HepG2 (cell line): ENCODE data around the gene DLG4. TPM values are rescaled to one million over a fixed set of nuclear protein-coding genes. Genes with fewer than 3 reads are reported as not detected.
A peak's percentile ranks its signal among the peaks of the same experiment; 100 is the strongest.

Experiments used
- AGO2 ChIP-seq: fragments of 200-400 bp; formaldehyde crosslinking; optimal IDR thresholded peaks from 2 replicates; pipeline ENCODE3; 2017; ENCODE audit warnings: mild to moderate bottlenecking, low read depth, low read length, moderate library complexity
- CC2D1A ChIP-seq: sonication (generic); formaldehyde crosslinking; IDR thresholded peaks from 2 replicates; pipeline ENCODE4 v1.8.1; 2023; ENCODE audit warnings: mild to moderate bottlenecking, missing genetic modification reagents
- DPF2 ChIP-seq: sonication (generic); formaldehyde crosslinking; IDR thresholded peaks from 2 replicates; pipeline ENCODE4 v1.4.0; 2020; ENCODE audit warnings: mild to moderate bottlenecking, low read depth, missing genetic modification reagents, borderline replicate concordance
- GPN1 ChIP-seq: sonication (generic); formaldehyde crosslinking; IDR thresholded peaks from 2 replicates; pipeline ENCODE4 v1.5.1; 2020; ENCODE audit warnings: missing genetic modification reagents, borderline replicate concordance
- HDAC6 ChIP-seq: fragments of 200-600 bp; sonication (generic); IDR thresholded peaks from 2 replicates; pipeline ENCODE4 v1.7.0; 2017; ENCODE audit warnings: mild to moderate bottlenecking, antibody characterized with exemption, low read length, low read depth
- IRF9 ChIP-seq: sonication (generic); formaldehyde crosslinking; IDR thresholded peaks from 2 replicates; pipeline ENCODE4 v1.8.0; 2022; ENCODE audit warnings: missing genetic modification reagents, mild to moderate bottlenecking, borderline replicate concordance
- KLF11 ChIP-seq: IDR thresholded peaks from 2 replicates; pipeline ENCODE4 v1.6.1; 2016; ENCODE audit warnings: missing compliant biosample characterization
- NR2F1 ChIP-seq, 2 experiments: fragments of 450-650 bp in 1 of 2; formaldehyde crosslinking in 1 of 2; IDR thresholded peaks; 2 replicates each; pipeline versions ENCODE4 v1.5.0 to v1.6.1; 2016 to 2020; ENCODE audit warnings: mild to moderate bottlenecking in 1 of 2, missing compliant biosample characterization in 1 of 2, missing genetic modification reagents in 1 of 2, moderate library complexity in 1 of 2
- PRDM10 ChIP-seq: sonication (generic); formaldehyde crosslinking; IDR thresholded peaks from 2 replicates; pipeline ENCODE4 v1.4.0; 2020; ENCODE audit warnings: low read depth, missing genetic modification reagents
- RFX5 ChIP-seq: IDR thresholded peaks from 2 replicates; pipeline ENCODE4 v1.6.1; 2011; ENCODE audit warnings: low read depth, low read length, improper control_type of control experiment
- SOX13 ChIP-seq, 3 experiments: fragments of 450-650 bp in 1 of 3; sonication (generic) in 1 of 3; formaldehyde crosslinking in 1 of 3; IDR thresholded peaks in 2 of 3; conservative IDR thresholded peaks in 1 of 3; 2 replicates each; pipeline versions ENCODE4 v1.5.0 to v1.6.1; 2016 to 2020; ENCODE audit warnings: antibody characterized with exemption in 1 of 3, mild to moderate bottlenecking in 1 of 3, missing compliant biosample characterization in 1 of 3, missing genetic modification reagents in 1 of 3, moderate library complexity in 1 of 3
- ZNF543 ChIP-seq: sonication (generic); formaldehyde crosslinking; IDR thresholded peaks from 2 replicates; pipeline ENCODE4 v1.4.0; 2020; ENCODE audit warnings: mild to moderate bottlenecking, missing genetic modification reagents
- ZNF557 ChIP-seq: sonication (generic); formaldehyde crosslinking; IDR thresholded peaks from 2 replicates; pipeline ENCODE4 v1.4.0; 2020; ENCODE audit warnings: missing genetic modification reagents
- polyA plus RNA-seq, 8 experiments: library from polyadenylated mRNA; depleted of rRNA in 3 of 8; stranded (reverse) in 7 of 8; unstranded in 1 of 8; fragments of >200 nt; fragmentation: Illumina TruSeq in 4 of 8; extraction: Trizol in 4 of 8; gene quantifications; 2 replicates each; pipeline versions ENCODE4 v1.2.1 to v1.2.3, GENCODE V29; 2011 to 2016; ENCODE audit warnings: low read depth in 4 of 8, missing spikeins in 1 of 8, mixed read lengths in 1 of 8; ENCODE audit not compliant: insufficient read depth in 1 of 8
- total RNA-seq, 5 experiments: library from RNA; depleted of rRNA; stranded (reverse); fragments of >200 nt; fragmentation: Illumina TruSeq; extraction: Trizol; gene quantifications; 2 replicates each; pipeline ENCODE4 v1.2.3, GENCODE V29; 2016; ENCODE audit warnings: low read depth in 1 of 5
- TF ChIP-seq, protein P1 (sequence below), 2 experiments: sonication (generic) in 1 of 2; formaldehyde crosslinking in 1 of 2; IDR thresholded peaks; 2 replicates each; pipeline versions ENCODE4 v1.4.0 to v1.6.1; 2018 to 2020; ENCODE audit warnings: missing genetic modification reagents in 2 of 2, borderline replicate concordance in 1 of 2, low read depth in 1 of 2, mild to moderate bottlenecking in 1 of 2, missing biosample characterization in 1 of 2
- TF ChIP-seq, protein P2 (sequence below): sonication (generic); formaldehyde crosslinking; IDR thresholded peaks from 2 replicates; pipeline ENCODE4 v1.4.0; 2020; ENCODE audit warnings: mild to moderate bottlenecking, missing genetic modification reagents, borderline replicate concordance

DLG4 gene
- total and polyA plus RNA-seq, 2 of the 13 experiments (the other 11 are each of a cell fraction or from before 2014, with no cell fraction given), result 0.71 to 4.3 TPM

- TF ChIP-seq, protein P1, sequence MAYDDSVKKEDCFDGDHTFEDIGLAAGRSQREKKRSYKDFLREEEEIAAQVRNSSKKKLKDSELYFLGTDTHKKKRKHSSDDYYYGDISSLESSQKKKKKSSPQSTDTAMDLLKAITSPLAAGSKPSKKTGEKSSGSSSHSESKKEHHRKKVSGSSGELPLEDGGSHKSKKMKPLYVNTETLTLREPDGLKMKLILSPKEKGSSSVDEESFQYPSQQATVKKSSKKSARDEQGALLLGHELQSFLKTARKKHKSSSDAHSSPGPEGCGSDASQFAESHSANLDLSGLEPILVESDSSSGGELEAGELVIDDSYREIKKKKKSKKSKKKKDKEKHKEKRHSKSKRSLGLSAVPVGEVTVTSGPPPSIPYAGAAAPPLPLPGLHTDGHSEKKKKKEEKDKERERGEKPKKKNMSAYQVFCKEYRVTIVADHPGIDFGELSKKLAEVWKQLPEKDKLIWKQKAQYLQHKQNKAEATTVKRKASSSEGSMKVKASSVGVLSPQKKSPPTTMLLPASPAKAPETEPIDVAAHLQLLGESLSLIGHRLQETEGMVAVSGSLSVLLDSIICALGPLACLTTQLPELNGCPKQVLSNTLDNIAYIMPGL (CRISPR knock-in tag; IDR thresholded peaks at IDR 0.05; ENCODE audit: borderline replicate concordance in 1 of 2, low read depth in 1 of 2), result peak; percentile 83 to 86
- TF ChIP-seq HDAC6, result no peak
- TF ChIP-seq SOX13 (IDR thresholded peaks at IDR 0.05), result no peak
- no peak; a peak in 1 of 4 replicates for TF ChIP-seq SOX13 (CRISPR knock-in tag; conservative IDR thresholded peaks at IDR 0.05 in 1 of 2, IDR thresholded peaks at IDR 0.05 in 1 of 2)
- TF ChIP-seq DPF2 (CRISPR knock-in tag), result no peak
- TF ChIP-seq NR2F1 (CRISPR knock-in tag; IDR thresholded peaks at IDR 0.05), result no peak
- no peak for TF ChIP-seq CC2D1A (CRISPR knock-in tag)
- peak; percentile 75 for TF ChIP-seq AGO2
- TF ChIP-seq PRDM10, result peak; percentile 13; the same call in 1 of the 2 replicates
- TF ChIP-seq, protein P2, sequence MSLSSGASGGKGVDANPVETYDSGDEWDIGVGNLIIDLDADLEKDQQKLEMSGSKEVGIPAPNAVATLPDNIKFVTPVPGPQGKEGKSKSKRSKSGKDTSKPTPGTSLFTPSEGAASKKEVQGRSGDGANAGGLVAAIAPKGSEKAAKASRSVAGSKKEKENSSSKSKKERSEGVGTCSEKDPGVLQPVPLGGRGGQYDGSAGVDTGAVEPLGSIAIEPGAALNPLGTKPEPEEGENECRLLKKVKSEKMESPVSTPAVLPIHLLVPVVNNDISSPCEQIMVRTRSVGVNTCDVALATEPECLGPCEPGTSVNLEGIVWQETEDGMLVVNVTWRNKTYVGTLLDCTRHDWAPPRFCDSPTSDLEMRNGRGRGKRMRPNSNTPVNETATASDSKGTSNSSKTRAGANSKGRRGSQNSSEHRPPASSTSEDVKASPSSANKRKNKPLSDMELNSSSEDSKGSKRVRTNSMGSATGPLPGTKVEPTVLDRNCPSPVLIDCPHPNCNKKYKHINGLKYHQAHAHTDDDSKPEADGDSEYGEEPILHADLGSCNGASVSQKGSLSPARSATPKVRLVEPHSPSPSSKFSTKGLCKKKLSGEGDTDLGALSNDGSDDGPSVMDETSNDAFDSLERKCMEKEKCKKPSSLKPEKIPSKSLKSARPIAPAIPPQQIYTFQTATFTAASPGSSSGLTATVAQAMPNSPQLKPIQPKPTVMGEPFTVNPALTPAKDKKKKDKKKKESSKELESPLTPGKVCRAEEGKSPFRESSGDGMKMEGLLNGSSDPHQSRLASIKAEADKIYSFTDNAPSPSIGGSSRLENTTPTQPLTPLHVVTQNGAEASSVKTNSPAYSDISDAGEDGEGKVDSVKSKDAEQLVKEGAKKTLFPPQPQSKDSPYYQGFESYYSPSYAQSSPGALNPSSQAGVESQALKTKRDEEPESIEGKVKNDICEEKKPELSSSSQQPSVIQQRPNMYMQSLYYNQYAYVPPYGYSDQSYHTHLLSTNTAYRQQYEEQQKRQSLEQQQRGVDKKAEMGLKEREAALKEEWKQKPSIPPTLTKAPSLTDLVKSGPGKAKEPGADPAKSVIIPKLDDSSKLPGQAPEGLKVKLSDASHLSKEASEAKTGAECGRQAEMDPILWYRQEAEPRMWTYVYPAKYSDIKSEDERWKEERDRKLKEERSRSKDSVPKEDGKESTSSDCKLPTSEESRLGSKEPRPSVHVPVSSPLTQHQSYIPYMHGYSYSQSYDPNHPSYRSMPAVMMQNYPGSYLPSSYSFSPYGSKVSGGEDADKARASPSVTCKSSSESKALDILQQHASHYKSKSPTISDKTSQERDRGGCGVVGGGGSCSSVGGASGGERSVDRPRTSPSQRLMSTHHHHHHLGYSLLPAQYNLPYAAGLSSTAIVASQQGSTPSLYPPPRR, result no peak
- TF ChIP-seq ZNF557, result no peak
- no peak for TF ChIP-seq RFX5
- TF ChIP-seq IRF9 (CRISPR knock-in tag), result no peak
- no peak for TF ChIP-seq GPN1 (CRISPR knock-in tag)
- no peak for TF ChIP-seq KLF11 (CRISPR knock-in tag)
- TF ChIP-seq ZNF543 (CRISPR knock-in tag), result 0 out of 2 replicates have a peak, but pooled peaks have one; percentile 43
Observed at GRCh38 chr17:7177191-7177953, 42.3 kb downstream of the DLG4 start (continued).
